BE2C (cell line): ENCODE data around the gene SFSWAP.

ENCODE experiments used
- DNase-seq: peaks from one replicate; pipeline ENCODE4 v3.0.0-alpha.2; 2020
- H3K27me3 ChIP-seq: fragments of 250-450 bp; sonication (Bioruptor Pico); 2 replicates; pipeline ENCODE4 v1.5.1; 2020; ENCODE audit warnings: mild to moderate bottlenecking
- H3K36me3 ChIP-seq: fragments of 250-450 bp; sonication (Bioruptor Pico); 2 replicates; pipeline ENCODE4 v1.5.1; 2020; ENCODE audit warnings: mild to moderate bottlenecking
- H3K4me1 ChIP-seq: fragments of 250-450 bp; sonication (Bioruptor Pico); 2 replicates; pipeline ENCODE4 v1.5.1; 2020
- H3K4me3 ChIP-seq: 2 replicates; pipeline ENCODE4 v1.5.1; 2011; ENCODE audit warnings: low read depth, low read length
- H3K9me3 ChIP-seq: fragments of 250-450 bp; sonication (Bioruptor Pico); 2 replicates; pipeline ENCODE4 v1.5.1; 2020
- TF ChIP-seq, protein P1 (sequence below): IDR thresholded peaks from 2 replicates; pipeline ENCODE4 v1.5.1; 2012; ENCODE audit warnings: mild to moderate bottlenecking, low read depth, low read length

The SFSWAP gene

DNA sequence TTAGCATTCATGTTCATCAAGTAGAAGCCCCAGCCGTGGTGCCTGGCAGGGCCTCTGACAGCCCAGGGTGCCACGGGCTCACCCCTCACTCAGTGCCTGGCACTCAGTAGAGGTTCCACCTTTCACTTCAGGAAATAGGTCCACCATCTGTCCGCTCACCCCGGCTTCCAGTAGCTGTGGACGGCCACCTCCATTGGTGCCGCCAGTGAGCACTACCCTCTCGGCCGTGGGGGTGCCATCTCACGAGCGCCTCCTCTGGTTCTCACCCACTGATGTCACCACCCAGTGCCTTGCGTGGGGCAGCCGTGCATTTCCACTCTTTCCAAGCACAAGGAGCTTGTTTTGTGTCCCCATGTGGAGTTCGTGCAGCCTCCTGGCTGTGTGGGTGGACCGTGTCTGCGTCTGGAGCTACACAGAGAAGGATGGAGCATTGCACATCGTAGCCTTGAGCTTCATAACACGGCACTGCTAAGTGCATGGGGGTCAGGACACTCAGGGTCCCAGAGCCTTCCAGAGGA, 76.3 kb downstream of the SFSWAP start:
- no peak for DNase-seq
- H3K4me1 ChIP-seq = no peaks in the 10 kb centered on the region
- peaks cover 67% of the 10 kb centered on the region for H3K36me3 ChIP-seq
- TF ChIP-seq, protein P1, sequence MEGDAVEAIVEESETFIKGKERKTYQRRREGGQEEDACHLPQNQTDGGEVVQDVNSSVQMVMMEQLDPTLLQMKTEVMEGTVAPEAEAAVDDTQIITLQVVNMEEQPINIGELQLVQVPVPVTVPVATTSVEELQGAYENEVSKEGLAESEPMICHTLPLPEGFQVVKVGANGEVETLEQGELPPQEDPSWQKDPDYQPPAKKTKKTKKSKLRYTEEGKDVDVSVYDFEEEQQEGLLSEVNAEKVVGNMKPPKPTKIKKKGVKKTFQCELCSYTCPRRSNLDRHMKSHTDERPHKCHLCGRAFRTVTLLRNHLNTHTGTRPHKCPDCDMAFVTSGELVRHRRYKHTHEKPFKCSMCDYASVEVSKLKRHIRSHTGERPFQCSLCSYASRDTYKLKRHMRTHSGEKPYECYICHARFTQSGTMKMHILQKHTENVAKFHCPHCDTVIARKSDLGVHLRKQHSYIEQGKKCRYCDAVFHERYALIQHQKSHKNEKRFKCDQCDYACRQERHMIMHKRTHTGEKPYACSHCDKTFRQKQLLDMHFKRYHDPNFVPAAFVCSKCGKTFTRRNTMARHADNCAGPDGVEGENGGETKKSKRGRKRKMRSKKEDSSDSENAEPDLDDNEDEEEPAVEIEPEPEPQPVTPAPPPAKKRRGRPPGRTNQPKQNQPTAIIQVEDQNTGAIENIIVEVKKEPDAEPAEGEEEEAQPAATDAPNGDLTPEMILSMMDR = no peak
- no peaks in the 10 kb centered on the region for H3K27me3 ChIP-seq
- no peak overlapping the region for H3K4me3 ChIP-seq
- no peaks in the 10 kb centered on the region for H3K9me3 ChIP-seq

DNA sequence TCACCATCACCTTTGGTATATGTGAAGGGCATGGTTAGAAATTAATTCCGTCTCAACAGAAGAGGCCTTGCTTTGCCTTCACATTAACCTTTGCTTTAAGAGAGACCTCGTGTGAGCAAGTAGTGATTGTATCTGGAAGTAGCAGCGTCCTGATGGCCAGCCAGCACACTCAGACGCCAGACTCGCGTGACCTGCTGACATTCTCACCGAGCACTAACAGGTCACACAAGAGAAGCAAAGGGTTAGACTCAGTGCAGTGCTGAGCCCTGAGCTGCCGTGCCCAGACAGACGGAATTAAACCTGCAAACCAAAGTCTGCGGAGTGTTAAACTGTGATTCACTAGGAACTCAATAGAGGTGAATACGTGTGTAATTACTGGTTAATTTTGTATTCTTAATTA, 77.2 kb downstream of the SFSWAP start:
- Histone ChIP-seq H3K27me3 (no peaks in the 10 kb centered on the region), H3K4me3 (no peak overlapping the region), H3K36me3 (peaks cover 64% of the 10 kb centered on the region), H3K9me3 (no peaks in the 10 kb centered on the region), H3K4me1 (no peaks in the 10 kb centered on the region)
- DNase-seq = no peak
- TF ChIP-seq, protein P1 = no peak

DNA sequence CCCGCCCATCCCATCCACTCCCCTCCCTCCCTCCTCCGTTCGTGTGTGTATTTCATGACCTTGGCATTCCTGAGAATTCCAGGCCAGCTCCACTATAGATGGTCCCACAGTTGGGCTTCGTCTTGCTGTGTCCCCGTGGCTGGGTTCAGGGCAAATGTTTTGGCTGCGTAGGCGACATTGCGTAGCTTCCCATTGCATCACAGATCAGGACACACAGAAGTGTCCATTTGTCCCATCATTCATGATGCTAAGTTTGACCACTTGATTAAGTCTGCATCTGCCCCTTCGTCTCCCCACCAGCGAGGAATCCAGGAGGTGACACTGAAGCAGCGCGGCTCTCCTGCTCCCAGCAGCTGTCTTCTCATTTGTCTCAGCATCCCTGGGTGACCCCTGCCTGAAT, 78.7 kb downstream of the SFSWAP start:
- TF ChIP-seq, protein P1 = no peak
- no peak overlapping the region for H3K4me3 ChIP-seq
- no peak for DNase-seq
- H3K36me3 ChIP-seq = peaks cover 56% of the 10 kb centered on the region
- H3K4me1 ChIP-seq = no peaks in the 10 kb centered on the region
- no peaks in the 10 kb centered on the region for H3K27me3 ChIP-seq
- H3K9me3 ChIP-seq = no peaks in the 10 kb centered on the region

DNA sequence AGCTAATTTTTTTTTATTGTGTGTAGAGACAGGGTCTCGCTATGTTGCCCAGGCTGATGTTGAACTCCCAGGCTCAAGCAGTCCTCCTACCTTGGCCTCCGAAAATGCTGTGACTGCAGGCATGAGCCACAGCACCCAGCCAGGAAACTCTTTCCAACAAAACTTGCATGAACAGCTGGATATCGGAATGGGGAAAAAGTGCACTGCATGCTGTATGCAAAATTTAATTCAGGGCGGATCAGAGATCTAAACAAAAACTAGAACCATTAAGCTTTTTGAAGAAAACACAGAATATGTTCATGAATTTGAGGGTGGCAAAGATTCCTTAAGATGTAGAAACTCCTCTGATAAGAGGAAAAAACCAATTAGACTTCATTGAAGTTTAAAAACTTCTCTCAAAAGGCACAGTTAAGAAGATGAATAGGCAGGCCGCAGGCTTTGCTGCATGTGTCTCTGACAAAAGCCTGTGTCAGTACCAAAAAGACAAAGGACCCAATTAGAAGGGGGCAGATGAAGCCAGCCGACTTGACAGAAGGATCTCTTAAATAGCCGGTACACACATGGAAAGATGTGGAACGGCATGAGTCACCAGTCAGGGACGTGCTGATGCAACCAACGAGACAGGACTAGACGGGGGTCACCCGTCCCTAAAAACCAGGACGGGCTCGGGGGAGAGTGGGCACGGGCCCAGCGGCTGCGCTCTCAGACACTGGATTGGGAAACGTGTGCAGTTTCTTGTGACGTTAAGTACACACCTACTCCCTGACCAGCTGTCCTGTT, 82.5 kb downstream of the SFSWAP start:
- no peak for DNase-seq
- TF ChIP-seq, protein P1 = no peak
- no peaks in the 10 kb centered on the region for H3K9me3 ChIP-seq
- H3K4me3 ChIP-seq = no peak overlapping the region
- no peaks in the 10 kb centered on the region for H3K4me1 ChIP-seq
- no peaks in the 10 kb centered on the region for H3K27me3 ChIP-seq
- H3K36me3 ChIP-seq = peaks cover 54% of the 10 kb centered on the region

DNA sequence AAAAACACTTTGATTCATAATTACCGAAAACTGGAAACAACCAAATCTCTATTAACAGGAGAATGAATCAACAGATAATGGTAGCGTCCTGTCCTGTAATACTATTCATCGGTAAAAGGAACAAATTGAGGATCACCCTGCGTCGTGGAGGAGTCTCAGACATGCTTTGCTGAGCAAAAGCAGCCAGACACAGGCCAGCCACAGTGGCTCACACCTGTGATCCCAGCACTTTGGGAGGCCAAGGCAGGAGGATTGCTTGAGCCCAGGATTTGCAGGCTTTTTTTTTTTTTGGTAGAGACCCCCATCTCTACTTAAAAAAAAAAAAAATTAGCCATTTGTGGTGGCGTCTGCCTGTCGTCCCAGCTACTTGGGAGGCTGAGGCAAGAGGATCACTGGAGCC, 83.2 kb downstream of the SFSWAP start:
- no peaks in the 10 kb centered on the region for H3K27me3 ChIP-seq
- peaks cover 54% of the 10 kb centered on the region for H3K36me3 ChIP-seq
- no peaks in the 10 kb centered on the region for H3K4me1 ChIP-seq
- H3K4me3 ChIP-seq = no peak overlapping the region
- TF ChIP-seq, protein P1 = no peak
- H3K9me3 ChIP-seq = no peaks in the 10 kb centered on the region
- DNase-seq = no peak

DNA sequence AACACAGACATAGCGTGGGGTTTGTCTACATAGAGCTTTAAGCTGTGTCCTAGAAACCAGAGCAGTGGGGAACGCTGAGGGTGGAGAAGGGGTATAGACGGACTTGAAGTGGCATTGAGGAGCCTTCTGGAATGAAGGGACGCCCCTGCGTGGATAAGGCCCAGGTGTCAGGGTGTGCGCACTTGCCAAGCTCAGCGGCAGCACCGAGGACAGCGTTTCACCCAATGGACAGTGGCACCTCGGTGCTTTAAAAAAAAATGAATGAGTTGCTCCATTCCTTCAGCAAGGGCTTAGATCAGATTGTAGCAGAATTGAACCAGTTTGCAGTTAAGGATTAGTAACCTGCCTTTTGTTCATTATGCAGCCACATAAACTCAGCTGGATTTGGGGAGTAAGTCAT, 83.7 kb downstream of the SFSWAP start:
- DNase-seq = no peak
- H3K9me3 ChIP-seq = no peaks in the 10 kb centered on the region
- H3K36me3 ChIP-seq = peaks cover 60% of the 10 kb centered on the region
- TF ChIP-seq, protein P1 = no peak
- H3K4me1 ChIP-seq = no peaks in the 10 kb centered on the region
- H3K27me3 ChIP-seq = no peaks in the 10 kb centered on the region
- no peak overlapping the region for H3K4me3 ChIP-seq
